ENCODE results near the gene OR2A25.

- TF ChIP-seq, protein P1, sequence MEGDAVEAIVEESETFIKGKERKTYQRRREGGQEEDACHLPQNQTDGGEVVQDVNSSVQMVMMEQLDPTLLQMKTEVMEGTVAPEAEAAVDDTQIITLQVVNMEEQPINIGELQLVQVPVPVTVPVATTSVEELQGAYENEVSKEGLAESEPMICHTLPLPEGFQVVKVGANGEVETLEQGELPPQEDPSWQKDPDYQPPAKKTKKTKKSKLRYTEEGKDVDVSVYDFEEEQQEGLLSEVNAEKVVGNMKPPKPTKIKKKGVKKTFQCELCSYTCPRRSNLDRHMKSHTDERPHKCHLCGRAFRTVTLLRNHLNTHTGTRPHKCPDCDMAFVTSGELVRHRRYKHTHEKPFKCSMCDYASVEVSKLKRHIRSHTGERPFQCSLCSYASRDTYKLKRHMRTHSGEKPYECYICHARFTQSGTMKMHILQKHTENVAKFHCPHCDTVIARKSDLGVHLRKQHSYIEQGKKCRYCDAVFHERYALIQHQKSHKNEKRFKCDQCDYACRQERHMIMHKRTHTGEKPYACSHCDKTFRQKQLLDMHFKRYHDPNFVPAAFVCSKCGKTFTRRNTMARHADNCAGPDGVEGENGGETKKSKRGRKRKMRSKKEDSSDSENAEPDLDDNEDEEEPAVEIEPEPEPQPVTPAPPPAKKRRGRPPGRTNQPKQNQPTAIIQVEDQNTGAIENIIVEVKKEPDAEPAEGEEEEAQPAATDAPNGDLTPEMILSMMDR (IDR thresholded peaks at IDR 0.05 in 2 of 3, conservative IDR thresholded peaks at IDR 0.05 in 1 of 3; ENCODE audit: control insufficient read depth in 2 of 3, extremely low read depth in 1 of 3, insufficient read depth in 1 of 3, low read depth in 3 of 3, low read length in 3 of 3): no peak
- TF ChIP-seq SIN3A (IDR thresholded peaks at IDR 0.05; ENCODE audit: low read depth, low read length): no peak
- no peak for TF ChIP-seq CHD2 (IDR thresholded peaks at IDR 0.05; ENCODE audit: borderline replicate concordance, low read depth, low read length)
- TF ChIP-seq BHLHE40 (IDR thresholded peaks at IDR 0.05; ENCODE audit: borderline replicate concordance in 1 of 2, low read depth in 2 of 2, low read length in 1 of 2): no peak
- no peak for TF ChIP-seq ZZZ3 (IDR thresholded peaks at IDR 0.05; ENCODE audit: control insufficient read depth, insufficient read length, low read depth)
- no peak for TF ChIP-seq EP300 (IDR thresholded peaks at IDR 0.05; ENCODE audit: borderline replicate concordance in 1 of 2, control insufficient read depth in 1 of 2, low read depth in 2 of 2, low read length in 2 of 2)
- TF ChIP-seq NFIC (IDR thresholded peaks at IDR 0.05; ENCODE audit: low read depth, low read length): no peak
- no peak for TF ChIP-seq NBN (IDR thresholded peaks at IDR 0.05)
- TF ChIP-seq POLR2AphosphoS5 (IDR thresholded peaks at IDR 0.05; ENCODE audit: low read length): no peak
- TF ChIP-seq POLR2A (IDR thresholded peaks at IDR 0.05; ENCODE audit: low read depth, low read length): no peak
- TF ChIP-seq CEBPZ (IDR thresholded peaks at IDR 0.05; ENCODE audit: low read depth, low read length): no peak
Measured at GRCh38 chr7:144035385-144035784, 34.2 kb upstream of the OR2A25 start.

All from GM12878 (cell line).